IPS-18c (cell line): ENCODE results near the gene PSTPIP1.

Experiments
- H3K4me3 ChIP-seq: 2 replicates; pipeline ENCODE4 v1.7.0; 2013; ENCODE audit warnings: low read depth, mild to moderate bottlenecking, low read length, moderate library complexity; ENCODE audit not compliant: insufficient read depth
- H3K9me3 ChIP-seq: one replicate; pipeline ENCODE4 v1.6.1; 2013; ENCODE audit warnings: mild to moderate bottlenecking, low read length, moderate library complexity; ENCODE audit not compliant: control insufficient read depth, insufficient read depth

Gene PSTPIP1

GRCh38 chr15:76974456-76975036 lies 20.4 kb upstream of the PSTPIP1 start:
- Histone ChIP-seq H3K4me3 (no peak overlapping the region), H3K9me3 (no peaks in the 10 kb centered on the region)

GRCh38 chr15:76976141-76976540 lies 18.8 kb upstream of the PSTPIP1 start:
- no peaks in the 10 kb centered on the region for H3K9me3 ChIP-seq

GRCh38 chr15:76976572-76977270 lies 18.2 kb upstream of the PSTPIP1 start:
- Histone ChIP-seq H3K9me3 (no peaks in the 10 kb centered on the region), H3K4me3 (no peak overlapping the region)

More at GRCh38 chr15:76976141-76976540, 18.8 kb upstream of the PSTPIP1 start:
- H3K4me3 ChIP-seq: no peak overlapping the region

GRCh38 chr15:76978522-76979330 lies 16.2 kb upstream of the PSTPIP1 start:
- H3K4me3 ChIP-seq: no peak overlapping the region
- H3K9me3 ChIP-seq: no peaks in the 10 kb centered on the region

GRCh38 chr15:76979331-76979925 lies 15.5 kb upstream of the PSTPIP1 start:
- Histone ChIP-seq H3K4me3 (no peak overlapping the region), H3K9me3 (no peaks in the 10 kb centered on the region)

- no peak overlapping the region for H3K4me3 ChIP-seq
- no peaks in the 10 kb centered on the region for H3K9me3 ChIP-seq
Observed at GRCh38 chr15:76979996-76980520, 14.9 kb upstream of the PSTPIP1 start.

GRCh38 chr15:76982356-76982755 lies 12.6 kb upstream of the PSTPIP1 start:
- H3K9me3 ChIP-seq: no peaks in the 10 kb centered on the region
- H3K4me3 ChIP-seq: no peak overlapping the region

- Histone ChIP-seq H3K9me3 (no peaks in the 10 kb centered on the region), H3K4me3 (no peak overlapping the region)
Observed at GRCh38 chr15:76982756-76983155, 12.2 kb upstream of the PSTPIP1 start.

- H3K9me3 ChIP-seq: no peaks in the 10 kb centered on the region
- no peak overlapping the region for H3K4me3 ChIP-seq
Observed at GRCh38 chr15:76983590-76984375, 11.1 kb upstream of the PSTPIP1 start.

- Histone ChIP-seq H3K4me3 (no peak overlapping the region), H3K9me3 (no peaks in the 10 kb centered on the region)
Observed at GRCh38 chr15:76986743-76987142, 8.2 kb upstream of the PSTPIP1 start.

- no peaks in the 10 kb centered on the region for H3K9me3 ChIP-seq
- H3K4me3 ChIP-seq: no peak overlapping the region
Observed at GRCh38 chr15:76987276-76987675, 7.7 kb upstream of the PSTPIP1 start.

GRCh38 chr15:76987896-76988860 lies 6.7 kb upstream of the PSTPIP1 start:
- H3K4me3 ChIP-seq: no peak overlapping the region
- H3K9me3 ChIP-seq: no peaks in the 10 kb centered on the region

- Histone ChIP-seq H3K9me3 (no peaks in the 10 kb centered on the region), H3K4me3 (no peak overlapping the region)
Observed at GRCh38 chr15:76988867-76989780, 5.8 kb upstream of the PSTPIP1 start.

GRCh38 chr15:76991048-76991447 lies 3.9 kb upstream of the PSTPIP1 start:
- no peak overlapping the region for H3K4me3 ChIP-seq
- no peaks in the 10 kb centered on the region for H3K9me3 ChIP-seq
